SH-SY5Y (cell line): ENCODE measurements around the gene ASPM.

Source experiments
- GATA2 ChIP-seq: IDR thresholded peaks from 2 replicates; pipeline ENCODE4 v1.6.1; 2011; ENCODE audit warnings: mild to moderate bottlenecking, low read depth, low read length
- GATA3 ChIP-seq: IDR thresholded peaks from 2 replicates; pipeline ENCODE4 v1.6.1; 2011; ENCODE audit warnings: low read depth, mild to moderate bottlenecking, low read length, moderate library complexity

DNA sequence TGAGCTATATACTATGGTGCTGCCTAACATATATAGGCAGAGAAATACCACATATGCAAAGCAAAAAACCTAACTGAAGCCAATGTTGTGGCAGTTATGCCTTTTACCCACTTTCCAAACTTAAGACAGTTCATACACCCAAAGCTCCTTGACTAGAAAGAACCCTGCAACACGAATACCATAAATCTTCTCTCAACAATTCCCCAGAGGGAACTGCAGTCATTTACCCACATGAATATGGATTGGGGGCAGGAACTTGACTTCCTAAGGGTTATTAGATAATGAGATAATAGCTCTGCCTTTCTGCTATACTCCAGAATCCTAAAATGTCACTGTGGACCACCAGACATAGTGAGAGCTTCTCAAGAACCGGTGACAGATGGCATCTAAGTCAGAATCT lies 2.9 kb upstream of the ASPM start:
- TF ChIP-seq GATA3, result no peak
- no peak for TF ChIP-seq GATA2
